Esophagus muscularis mucosa (tissue), 4 donors: Measurements from ENCODE around the gene FLNA. TPM values are rescaled to one million over a fixed set of nuclear protein-coding genes. Genes with fewer than 3 reads are reported as not detected.

Experiments
- DNase-seq: peaks from one replicate; pipeline ENCODE4 v3.0.0-alpha.2; 2017; ENCODE audit errors: extremely low spot score
- H3K27ac ChIP-seq, 4 donors: fragments of 200-600 bp; sonication (generic); replicated peaks in 1 of 4; 1 replicate in 3 of 4; 2 replicates in 1 of 4; pipeline ENCODE4 v1.5.1; 2016 to 2019; ENCODE audit warnings: mild to moderate bottlenecking in 1 of 4
- H3K27me3 ChIP-seq, 4 donors: fragments of 200-600 bp; sonication (generic); one replicate each; pipeline versions ENCODE4 v1.5.1 to v1.6.0; 2016 to 2019
- H3K36me3 ChIP-seq, 4 donors: fragments of 200-600 bp; sonication (generic); one replicate each; pipeline ENCODE4 v1.5.1; 2016 to 2019
- H3K4me1 ChIP-seq, 4 donors: fragments of 200-600 bp; sonication (generic); one replicate each; pipeline ENCODE4 v1.5.1; 2016 to 2019
- H3K4me3 ChIP-seq, 4 donors: fragments of 200-600 bp; sonication (generic); 1 replicate in 2 of 4; 2 replicates in 2 of 4; pipeline ENCODE4 v1.5.1; 2016 to 2019; ENCODE audit warnings: mild to moderate bottlenecking in 4 of 4, moderate library complexity in 1 of 4
- H3K9me3 ChIP-seq, 4 donors: fragments of 200-600 bp; sonication (generic); 1 replicate in 3 of 4; 2 replicates in 1 of 4; pipeline ENCODE4 v1.5.1; 2016 to 2019
- EP300 ChIP-seq: sonication (generic); formaldehyde crosslinking; IDR thresholded peaks from one replicate; pipeline ENCODE4 v1.6.1; 2017; ENCODE audit warnings: antibody characterized with exemption
- POLR2A ChIP-seq: fragments of 450-650 bp; IDR thresholded peaks from one replicate; pipeline ENCODE4 v1.6.1; 2017; ENCODE audit warnings: antibody characterized with exemption, moderate library complexity, mild to moderate bottlenecking, low read depth
- POLR2AphosphoS5 ChIP-seq, 2 donors: sonication (generic); formaldehyde crosslinking; IDR thresholded peaks; one replicate each; pipeline ENCODE4 v1.6.1; 2017; ENCODE audit warnings: antibody characterized with exemption in 2 of 2
- WGBS: methylation state at CpG from one replicate; pipeline ENCODE4 v1.1.5; 2018; 5-methylcytosine and 5-hydroxymethylcytosine counted together
- intact Hi-C: fragments of 100-400 bp; cut with DNase I; formaldehyde crosslinking; loops from one replicate; pipeline ENCODE4 v1.15.1; 2023
- total RNA-seq, 4 donors: library from RNA; depleted of rRNA; stranded (reverse); fragments of >200 nt; gene quantifications; one replicate each; pipeline versions ENCODE4 v1.1.0 to v1.2.1, GENCODE V29; 2016
- TF ChIP-seq, protein P1 (sequence below), 3 experiments: fragments of 200-600 bp in 2 of 3; fragments of 450-650 bp in 1 of 3; sonication (generic) in 2 of 3; IDR thresholded peaks; one replicate each; pipeline ENCODE4 v1.5.1; 2017 to 2019; ENCODE audit warnings: antibody characterized with exemption in 3 of 3, mild to moderate bottlenecking in 2 of 3, moderate library complexity in 1 of 3

The FLNA gene
- total RNA-seq, 4 donors from 2014 or later = 8,941 to 16,544 (median 12,362) TPM

DNA sequence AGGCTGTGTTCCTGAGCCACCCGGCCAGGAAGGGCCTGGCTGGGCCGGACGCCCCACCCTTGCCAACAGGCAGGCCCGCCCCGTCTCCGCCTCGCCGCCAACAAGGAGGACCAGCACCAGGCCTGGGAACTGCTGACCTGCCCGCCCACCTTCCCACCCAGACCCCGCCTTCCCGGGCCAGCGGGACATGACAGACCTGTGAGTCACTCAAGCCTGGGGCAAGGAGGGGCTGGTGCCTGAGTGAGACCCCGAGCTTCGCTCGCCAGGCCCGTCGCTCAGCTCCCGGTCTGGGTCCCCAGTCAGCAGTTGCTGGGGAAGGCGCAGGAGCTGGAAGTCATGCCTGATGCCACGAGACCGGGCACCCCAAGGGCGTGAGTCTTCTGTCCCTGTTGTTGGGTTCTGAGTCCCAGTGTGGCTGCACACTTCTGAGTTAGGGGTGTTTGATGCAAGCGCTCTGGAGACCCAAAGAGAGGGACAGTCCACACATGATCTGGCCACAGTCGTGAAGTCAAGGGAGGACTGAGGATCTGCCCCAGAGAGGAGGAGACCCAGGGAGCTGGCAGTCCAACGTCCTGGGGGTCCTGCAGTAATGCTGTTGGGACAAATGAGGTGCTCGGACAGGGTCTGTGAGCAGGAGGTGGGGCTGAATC lies 34.9 kb upstream of the FLNA start, which contains the start of gene DNASE1L1:
Gene DNASE1L1, minus strand, starts transcription at position 33 of the 650 bp plus-strand sequence. CDS start 3,686 bp downstream, outside the sequence.
- peak within 1 kb of the TSS; percentile 34 to 49 (median 38) for H3K4me3 ChIP-seq
- no peak for DNase-seq
- peak within 1 kb of the TSS; percentile 55 to 73 (median 66) for H3K27ac ChIP-seq
- peaks cover 0 to 12% (median 5%) of the 10 kb centered on the region in 4 donors for H3K36me3 ChIP-seq
- intact Hi-C loops = no loop called here
- H3K9me3 ChIP-seq = no peaks in the 10 kb centered on the region
- no peaks in the 10 kb centered on the region for H3K27me3 ChIP-seq
- TF ChIP-seq, protein P1, sequence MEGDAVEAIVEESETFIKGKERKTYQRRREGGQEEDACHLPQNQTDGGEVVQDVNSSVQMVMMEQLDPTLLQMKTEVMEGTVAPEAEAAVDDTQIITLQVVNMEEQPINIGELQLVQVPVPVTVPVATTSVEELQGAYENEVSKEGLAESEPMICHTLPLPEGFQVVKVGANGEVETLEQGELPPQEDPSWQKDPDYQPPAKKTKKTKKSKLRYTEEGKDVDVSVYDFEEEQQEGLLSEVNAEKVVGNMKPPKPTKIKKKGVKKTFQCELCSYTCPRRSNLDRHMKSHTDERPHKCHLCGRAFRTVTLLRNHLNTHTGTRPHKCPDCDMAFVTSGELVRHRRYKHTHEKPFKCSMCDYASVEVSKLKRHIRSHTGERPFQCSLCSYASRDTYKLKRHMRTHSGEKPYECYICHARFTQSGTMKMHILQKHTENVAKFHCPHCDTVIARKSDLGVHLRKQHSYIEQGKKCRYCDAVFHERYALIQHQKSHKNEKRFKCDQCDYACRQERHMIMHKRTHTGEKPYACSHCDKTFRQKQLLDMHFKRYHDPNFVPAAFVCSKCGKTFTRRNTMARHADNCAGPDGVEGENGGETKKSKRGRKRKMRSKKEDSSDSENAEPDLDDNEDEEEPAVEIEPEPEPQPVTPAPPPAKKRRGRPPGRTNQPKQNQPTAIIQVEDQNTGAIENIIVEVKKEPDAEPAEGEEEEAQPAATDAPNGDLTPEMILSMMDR (IDR thresholded peaks at IDR 0.05) = no peak
- TF ChIP-seq POLR2AphosphoS5 (IDR thresholded peaks at IDR 0.05) (peak; percentile 44 to 49), EP300 (no peak), POLR2A (no peak)
- WGBS = 51% methylated on average over 16 of the region's 26 CpGs
- H3K4me1 ChIP-seq = peaks cover 3 to 27% (median 19%) of the 10 kb centered on the region in 4 donors

DNA sequence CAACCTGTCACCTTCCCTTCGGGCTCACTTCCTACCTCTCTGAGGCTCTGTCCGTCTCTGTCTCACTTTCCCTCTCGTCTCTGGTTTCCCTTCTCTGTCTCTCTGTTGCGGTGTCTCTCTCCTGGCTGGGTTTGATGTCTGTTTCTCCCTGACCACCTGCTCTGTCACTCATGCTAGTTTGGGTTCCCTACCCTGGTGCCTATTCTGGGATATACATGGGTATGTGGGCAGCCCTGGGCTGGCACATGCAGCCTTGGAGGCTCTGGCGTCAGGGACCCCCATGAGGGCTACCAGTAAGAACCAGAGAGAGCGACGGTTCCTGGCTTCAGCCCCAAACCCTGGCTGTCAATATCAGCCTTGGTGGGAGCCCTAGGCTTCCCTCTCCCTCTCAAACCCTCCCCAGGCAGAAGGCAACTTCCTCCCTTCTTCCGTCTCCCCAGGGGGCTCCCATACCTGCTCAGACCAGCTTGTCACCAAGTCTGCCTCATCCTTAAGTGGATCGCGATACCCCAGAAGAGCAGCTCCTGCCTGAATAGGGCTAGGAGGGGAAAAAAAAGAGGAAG lies 34.3 kb upstream of the FLNA start:
- no peak for TF ChIP-seq POLR2A
- TF ChIP-seq, protein P1 (IDR thresholded peaks at IDR 0.05) = no peak
- no peak for TF ChIP-seq EP300
- no peak for TF ChIP-seq POLR2AphosphoS5 (IDR thresholded peaks at IDR 0.05)
- Histone ChIP-seq H3K36me3 (peaks cover 0 to 7% (median 3%) of the 10 kb centered on the region in 4 donors), H3K4me3 (peak overlapping the region; percentile 34 to 49 (median 38)), H3K4me1 (peaks cover 3 to 27% (median 19%) of the 10 kb centered on the region in 4 donors), H3K27me3 (no peaks in the 10 kb centered on the region), H3K9me3 (no peaks in the 10 kb centered on the region), H3K27ac (peak overlapping the region; percentile 36 to 73 (median 61))
- WGBS = 73% methylated on average over 7 of the region's 10 CpGs
- no peak for DNase-seq
- intact Hi-C loops = no loop called here

DNA sequence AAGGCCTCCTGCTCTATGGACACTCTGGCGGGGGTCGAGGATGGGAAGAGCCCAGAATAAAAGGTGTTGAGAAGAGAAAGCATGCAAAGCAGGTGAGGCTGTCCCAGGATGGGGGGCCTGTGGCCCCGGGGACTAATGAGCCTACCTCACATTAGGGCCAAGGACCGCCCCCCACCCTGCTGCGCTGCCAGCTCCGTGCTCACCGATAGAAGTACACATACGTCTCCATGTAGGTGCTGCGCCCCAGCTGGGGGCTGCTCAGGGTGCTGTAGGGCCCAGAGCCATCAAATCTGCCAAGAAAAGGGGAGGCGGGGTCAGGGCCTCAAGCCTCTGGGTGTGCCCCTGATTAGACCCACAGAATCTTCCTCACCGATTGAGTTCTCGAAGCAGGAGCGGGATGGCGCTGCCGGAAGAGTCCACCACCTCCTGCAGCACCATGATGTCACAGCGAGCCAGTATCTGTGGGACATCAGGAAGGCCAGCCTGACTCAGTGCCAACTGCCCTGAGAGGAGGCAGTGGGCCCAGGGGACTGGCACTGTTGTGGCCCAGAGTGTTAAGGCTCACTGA lies 30.3 kb upstream of the FLNA start:
- TF ChIP-seq POLR2AphosphoS5 (IDR thresholded peaks at IDR 0.05) (no peak), EP300 (no peak), POLR2A (no peak)
- TF ChIP-seq, protein P1 (IDR thresholded peaks at IDR 0.05) = no peak
- no peak for DNase-seq
- Histone ChIP-seq H3K4me3 (no peak overlapping the region), H3K27me3 (peaks cover 0 to 4% (median 0%) of the 10 kb centered on the region in 4 donors), H3K27ac (no peak overlapping the region), H3K36me3 (peaks cover 4 to 22% (median 19%) of the 10 kb centered on the region in 4 donors), H3K4me1 (peaks cover 6 to 14% (median 12%) of the 10 kb centered on the region in 4 donors), H3K9me3 (no peaks in the 10 kb centered on the region)
- 86% methylated on average over 15 of the region's 16 CpGs for WGBS
- intact Hi-C loops = loop anchor here (5.0 kb wide), 1 partner anchor 128 kb away; no protein-coding TSS in a partner anchor

DNA sequence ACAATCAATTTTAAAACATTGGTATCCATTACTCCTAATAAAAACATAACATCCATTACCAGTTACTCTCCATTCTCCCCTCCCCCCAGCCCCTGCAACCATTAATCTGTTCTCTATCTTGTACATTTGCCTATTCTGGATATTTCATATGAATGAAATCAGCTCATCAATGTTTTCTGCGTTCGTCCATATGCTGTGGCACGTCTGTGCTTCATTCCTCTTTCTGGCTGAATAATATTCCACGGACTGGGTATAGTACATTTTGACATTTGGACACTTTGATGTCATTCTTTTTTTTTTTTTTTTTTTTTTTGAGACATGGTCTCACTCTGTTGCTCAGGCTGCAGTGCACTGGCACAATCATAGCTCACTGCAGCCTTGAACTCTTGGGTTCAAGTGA lies 29.4 kb upstream of the FLNA start:
- no peak overlapping the region for H3K27ac ChIP-seq
- no peak for TF ChIP-seq EP300
- TF ChIP-seq, protein P1 (IDR thresholded peaks at IDR 0.05) = no peak
- TF ChIP-seq POLR2AphosphoS5 (IDR thresholded peaks at IDR 0.05) = no peak
- no peak for TF ChIP-seq POLR2A
- H3K4me3 ChIP-seq = no peak overlapping the region
- H3K36me3 ChIP-seq = peaks cover 9 to 30% (median 26%) of the 10 kb centered on the region in 4 donors
- no peaks in the 10 kb centered on the region for H3K9me3 ChIP-seq
- 79% methylated on average over 4 of the region's 4 CpGs for WGBS
- H3K4me1 ChIP-seq = peaks cover 7 to 22% (median 16%) of the 10 kb centered on the region in 4 donors
- intact Hi-C loops = loop anchor here (5.0 kb wide), 1 partner anchor 128 kb away; no protein-coding TSS in a partner anchor
- peaks cover 0 to 4% (median 0%) of the 10 kb centered on the region in 4 donors for H3K27me3 ChIP-seq
- no peak for DNase-seq
